Epithelial cell of prostate (primary cell): Measurements from ENCODE around the gene ZNF443.
"Not testable (repeated sequence)": the region's sequence is repeated elsewhere in the genome, so short reads cannot be mapped to it uniquely, and the experiment has no call there.

Experiments used
- DNase-seq: peaks from one replicate; pipeline ENCODE4 v3.0.0-alpha.2; 2011; ENCODE audit warnings: low read depth, low spot score
- H3K27ac ChIP-seq: fragments of 450-650 bp; 2 replicates; pipeline ENCODE4 v1.5.1; 2017; ENCODE audit warnings: mild to moderate bottlenecking

ZNF443 gene

GRCh38 chr19:12440541-12441316 lies at the start of gene ZNF443:
Gene ZNF443 (minus strand): TSS chr19:12441021. CDS start chr19:12440914, 107 bp downstream.
- H3K27ac ChIP-seq: peak within 1 kb of the TSS; percentile 8
- peak; percentile 93 for DNase-seq

GRCh38 chr19:12486265-12486783 lies 45.5 kb upstream of the ZNF443 start:
- DNase-seq, H3K27ac ChIP-seq: not testable (repeated sequence)

- no peak overlapping the region for H3K27ac ChIP-seq
- no peak for DNase-seq
These were observed 44.8 kb upstream of the ZNF443 start for GRCh38 chr19:12485571-12485970.

- DNase-seq: no peak
- H3K27ac ChIP-seq: no peak overlapping the region
These were observed 44.2 kb upstream of the ZNF443 start for GRCh38 chr19:12485052-12485416.

GRCh38 chr19:12484371-12485051 lies 43.7 kb upstream of the ZNF443 start, which contains the start of gene ZNF709:
Gene ZNF709 (minus strand): TSS chr19:12484816. CDS start chr19:12484657, 159 bp downstream.
- H3K27ac ChIP-seq: no peak within 1 kb of the TSS
- no peak for DNase-seq

GRCh38 chr19:12484011-12484370 lies 43.2 kb upstream of the ZNF443 start:
- DNase-seq: no peak
- H3K27ac ChIP-seq: no peak overlapping the region

- no peak overlapping the region for H3K27ac ChIP-seq
These were observed 41.7 kb upstream of the ZNF443 start for GRCh38 chr19:12482509-12482886.

GRCh38 chr19:12481781-12482508 lies 41.1 kb upstream of the ZNF443 start:
- no peak for DNase-seq
- no peak overlapping the region for H3K27ac ChIP-seq

More at GRCh38 chr19:12482509-12482886, 41.7 kb upstream of the ZNF443 start:
- DNase-seq: no peak

GRCh38 chr19:12478234-12478941 lies 37.6 kb upstream of the ZNF443 start:
- no peak overlapping the region for H3K27ac ChIP-seq
- no peak for DNase-seq

GRCh38 chr19:12467651-12468050 lies 26.8 kb upstream of the ZNF443 start:
- H3K27ac ChIP-seq, DNase-seq: not testable (repeated sequence)

GRCh38 chr19:12465211-12465610 lies 24.4 kb upstream of the ZNF443 start:
- H3K27ac ChIP-seq: no peak overlapping the region
- no peak for DNase-seq

GRCh38 chr19:12464769-12465168 lies 23.9 kb upstream of the ZNF443 start:
- no peak overlapping the region for H3K27ac ChIP-seq
- DNase-seq: no peak

GRCh38 chr19:12464139-12464538 lies 23.3 kb upstream of the ZNF443 start:
- DNase-seq, H3K27ac ChIP-seq: not testable (repeated sequence)

- no peak for DNase-seq
- no peak overlapping the region for H3K27ac ChIP-seq
These were observed 12.7 kb upstream of the ZNF443 start for GRCh38 chr19:12453495-12453894.

GRCh38 chr19:12450844-12451243 lies 10.0 kb upstream of the ZNF443 start:
- no peak overlapping the region for H3K27ac ChIP-seq
- DNase-seq: no peak

GRCh38 chr19:12448808-12449207 lies 8.0 kb upstream of the ZNF443 start:
- no peak for DNase-seq
- no peak overlapping the region for H3K27ac ChIP-seq

GRCh38 chr19:12439686-12440540 lies 908 bp downstream of the ZNF443 start:
- not testable (repeated sequence) for DNase-seq, H3K27ac ChIP-seq

- DNase-seq, H3K27ac ChIP-seq: not testable (repeated sequence)
These were observed 10.0 kb downstream of the ZNF443 start for GRCh38 chr19:12430726-12431299.

GRCh38 chr19:12425888-12426274 lies 14.9 kb downstream of the ZNF443 start:
- no peak overlapping the region for H3K27ac ChIP-seq

More at GRCh38 chr19:12425888-12426274, 14.9 kb downstream of the ZNF443 start:
- no peak for DNase-seq
